Suprapubic skin (tissue), 4 donors: ENCODE measurements around the gene CLECL1. TPM values are rescaled to one million over a fixed set of nuclear protein-coding genes. Genes with fewer than 3 reads are reported as not detected.

Experiments used
- DNase-seq, 2 donors: peaks; one replicate each; pipeline ENCODE4 v3.0.0-alpha.2; 2019; ENCODE audit warnings: low spot score in 2 of 2
- H3K27ac ChIP-seq: fragments of 200-600 bp; sonication (generic); one replicate; pipeline ENCODE4 v1.5.1; 2019
- H3K27me3 ChIP-seq: fragments of 200-600 bp; sonication (generic); one replicate; pipeline ENCODE4 v1.5.1; 2019
- H3K36me3 ChIP-seq: fragments of 200-600 bp; sonication (generic); one replicate; pipeline ENCODE4 v1.5.1; 2019
- H3K4me1 ChIP-seq: fragments of 200-600 bp; sonication (generic); one replicate; pipeline ENCODE4 v1.5.1; 2019
- H3K4me3 ChIP-seq: fragments of 200-600 bp; sonication (generic); one replicate; pipeline ENCODE4 v1.5.1; 2019; ENCODE audit warnings: mild to moderate bottlenecking
- H3K9me3 ChIP-seq: fragments of 200-600 bp; sonication (generic); one replicate; pipeline ENCODE4 v1.5.1; 2019
- EP300 ChIP-seq: sonication (generic); formaldehyde crosslinking; IDR thresholded peaks from one replicate; pipeline ENCODE4 v1.6.1; 2017; ENCODE audit warnings: antibody characterized with exemption
- POLR2A ChIP-seq, 2 donors: fragments of 450-650 bp; IDR thresholded peaks; one replicate each; pipeline ENCODE4 v1.6.1; 2017; ENCODE audit warnings: antibody characterized with exemption in 2 of 2, mild to moderate bottlenecking in 2 of 2, moderate library complexity in 2 of 2
- POLR2AphosphoS5 ChIP-seq, 3 donors: sonication (generic); formaldehyde crosslinking; IDR thresholded peaks; one replicate each; pipeline ENCODE4 v1.6.1; 2017; ENCODE audit warnings: antibody characterized with exemption in 3 of 3
- WGBS: methylation state at CpG from one replicate; pipeline ENCODE4 v1.1.5; 2018; 5-methylcytosine and 5-hydroxymethylcytosine counted together
- total RNA-seq, 4 donors: library from RNA; depleted of rRNA; stranded (reverse); fragments of >200 nt; gene quantifications; one replicate each; pipeline ENCODE4 v1.1.0, GENCODE V29; 2016
- TF ChIP-seq, protein P1 (sequence below), 2 donors: fragments of 200-600 bp in 1 of 2; fragments of 450-650 bp in 1 of 2; sonication (generic) in 1 of 2; IDR thresholded peaks; one replicate each; pipeline ENCODE4 v1.5.1; 2016 to 2019; ENCODE audit warnings: antibody characterized with exemption in 2 of 2, mild to moderate bottlenecking in 1 of 2, moderate library complexity in 1 of 2

CLECL1 gene
- total RNA-seq, 4 donors from 2014 or later: not detected

DNA sequence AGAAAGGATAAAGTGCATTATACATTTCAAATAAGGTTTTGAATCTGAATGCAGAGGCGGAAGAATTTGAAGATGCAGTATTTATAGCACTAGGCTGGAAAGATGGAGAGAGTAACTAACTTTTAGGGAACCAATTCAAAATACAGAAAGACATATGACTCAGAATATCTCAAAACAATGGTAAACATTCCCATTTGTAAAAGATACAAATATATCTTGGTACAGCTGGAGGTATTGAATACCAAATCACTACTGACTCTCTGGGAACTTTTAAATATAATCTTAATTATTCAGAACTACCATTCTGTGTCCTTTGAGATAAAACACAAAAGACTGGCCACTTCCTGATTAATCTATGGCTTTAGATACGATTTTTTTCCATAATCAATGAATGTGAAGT, 22.7 kb upstream of the CLECL1 start:
- 76% methylated on average over 2 of the region's 2 CpGs for WGBS
- TF ChIP-seq, protein P1, sequence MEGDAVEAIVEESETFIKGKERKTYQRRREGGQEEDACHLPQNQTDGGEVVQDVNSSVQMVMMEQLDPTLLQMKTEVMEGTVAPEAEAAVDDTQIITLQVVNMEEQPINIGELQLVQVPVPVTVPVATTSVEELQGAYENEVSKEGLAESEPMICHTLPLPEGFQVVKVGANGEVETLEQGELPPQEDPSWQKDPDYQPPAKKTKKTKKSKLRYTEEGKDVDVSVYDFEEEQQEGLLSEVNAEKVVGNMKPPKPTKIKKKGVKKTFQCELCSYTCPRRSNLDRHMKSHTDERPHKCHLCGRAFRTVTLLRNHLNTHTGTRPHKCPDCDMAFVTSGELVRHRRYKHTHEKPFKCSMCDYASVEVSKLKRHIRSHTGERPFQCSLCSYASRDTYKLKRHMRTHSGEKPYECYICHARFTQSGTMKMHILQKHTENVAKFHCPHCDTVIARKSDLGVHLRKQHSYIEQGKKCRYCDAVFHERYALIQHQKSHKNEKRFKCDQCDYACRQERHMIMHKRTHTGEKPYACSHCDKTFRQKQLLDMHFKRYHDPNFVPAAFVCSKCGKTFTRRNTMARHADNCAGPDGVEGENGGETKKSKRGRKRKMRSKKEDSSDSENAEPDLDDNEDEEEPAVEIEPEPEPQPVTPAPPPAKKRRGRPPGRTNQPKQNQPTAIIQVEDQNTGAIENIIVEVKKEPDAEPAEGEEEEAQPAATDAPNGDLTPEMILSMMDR (IDR thresholded peaks at IDR 0.05): no peak
- no peak for TF ChIP-seq EP300
- TF ChIP-seq POLR2A (IDR thresholded peaks at IDR 0.05): no peak
- no peak for TF ChIP-seq POLR2AphosphoS5 (IDR thresholded peaks at IDR 0.05)
- no peak for DNase-seq
- Histone ChIP-seq H3K4me3 (no peak overlapping the region), H3K4me1 (peaks cover 6% of the 10 kb centered on the region), H3K36me3 (no peaks in the 10 kb centered on the region), H3K9me3 (no peaks in the 10 kb centered on the region), H3K27ac (no peak overlapping the region), H3K27me3 (no peaks in the 10 kb centered on the region)

DNA sequence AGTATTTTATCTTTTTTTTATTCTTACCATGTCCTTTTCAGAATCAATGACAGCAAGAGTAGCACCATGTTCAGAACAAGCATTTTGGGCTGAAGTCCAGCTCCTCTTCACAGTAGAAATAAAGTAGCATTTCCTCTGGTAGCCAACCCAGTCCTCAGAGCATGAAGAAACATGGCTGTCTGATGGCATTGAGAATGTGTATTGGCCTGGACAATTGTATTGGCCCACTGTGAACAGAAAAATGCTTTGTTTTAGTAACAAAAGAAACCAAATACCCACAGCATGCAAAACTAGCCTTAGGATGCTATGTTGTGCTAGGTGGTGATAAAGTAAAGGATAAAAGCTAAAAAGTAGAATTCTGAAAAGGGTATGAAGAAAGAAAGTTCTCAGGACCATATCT, 22.1 kb upstream of the CLECL1 start:
- Histone ChIP-seq H3K27me3 (no peaks in the 10 kb centered on the region), H3K36me3 (no peaks in the 10 kb centered on the region), H3K4me3 (no peak overlapping the region), H3K9me3 (no peaks in the 10 kb centered on the region), H3K4me1 (peaks cover 7% of the 10 kb centered on the region), H3K27ac (no peak overlapping the region)
- DNase-seq: no peak
- TF ChIP-seq, protein P1 (IDR thresholded peaks at IDR 0.05): no peak
- TF ChIP-seq POLR2A (IDR thresholded peaks at IDR 0.05) (no peak), POLR2AphosphoS5 (IDR thresholded peaks at IDR 0.05) (no peak), EP300 (no peak)

DNA sequence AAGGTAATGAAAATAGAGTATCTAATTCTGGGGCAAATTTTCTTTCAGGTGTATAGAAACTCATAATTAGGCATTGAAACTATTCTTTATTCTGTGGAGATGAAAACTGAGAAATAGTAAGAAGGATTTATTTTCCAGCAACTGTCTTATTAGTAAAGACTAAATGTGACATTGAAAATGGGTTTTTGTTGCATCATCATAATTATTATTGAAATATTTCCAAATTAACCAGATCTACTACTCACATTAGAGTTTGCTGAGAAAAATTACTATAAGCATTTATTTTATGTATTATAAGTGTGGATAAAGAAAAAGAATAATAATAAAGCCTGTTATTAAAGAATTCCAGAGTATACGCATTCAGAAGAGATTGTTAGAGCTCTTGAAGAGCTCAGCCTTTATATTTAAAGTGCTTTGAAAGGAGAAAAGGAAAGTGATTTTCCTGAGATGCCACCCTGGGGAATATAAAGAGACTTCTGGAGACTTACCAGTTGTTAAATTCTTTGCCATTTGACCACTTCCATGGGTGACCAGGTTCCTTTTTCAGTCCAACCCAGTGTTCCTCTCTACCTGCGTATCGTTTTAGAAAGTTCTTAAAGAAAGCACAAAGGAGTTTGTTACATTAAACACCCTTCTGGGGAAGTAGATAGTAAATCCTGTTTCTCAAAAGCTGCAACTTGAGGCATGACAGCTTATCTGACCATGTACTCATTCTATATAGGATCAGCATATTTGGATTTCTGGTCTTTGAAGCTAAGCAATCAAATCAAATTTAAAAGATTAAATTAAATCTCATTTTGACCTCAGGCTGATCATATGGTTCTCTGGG, 21.4 kb upstream of the CLECL1 start:
- Histone ChIP-seq H3K27me3 (no peaks in the 10 kb centered on the region), H3K9me3 (no peaks in the 10 kb centered on the region), H3K36me3 (no peaks in the 10 kb centered on the region), H3K27ac (no peak overlapping the region), H3K4me1 (peaks cover 7% of the 10 kb centered on the region), H3K4me3 (no peak overlapping the region)
- no peak for DNase-seq
- WGBS: 88% methylated on average over 3 of the region's 3 CpGs
- TF ChIP-seq POLR2A (IDR thresholded peaks at IDR 0.05): no peak
- no peak for TF ChIP-seq POLR2AphosphoS5 (IDR thresholded peaks at IDR 0.05)
- no peak for TF ChIP-seq EP300
- TF ChIP-seq, protein P1 (IDR thresholded peaks at IDR 0.05): no peak

DNA sequence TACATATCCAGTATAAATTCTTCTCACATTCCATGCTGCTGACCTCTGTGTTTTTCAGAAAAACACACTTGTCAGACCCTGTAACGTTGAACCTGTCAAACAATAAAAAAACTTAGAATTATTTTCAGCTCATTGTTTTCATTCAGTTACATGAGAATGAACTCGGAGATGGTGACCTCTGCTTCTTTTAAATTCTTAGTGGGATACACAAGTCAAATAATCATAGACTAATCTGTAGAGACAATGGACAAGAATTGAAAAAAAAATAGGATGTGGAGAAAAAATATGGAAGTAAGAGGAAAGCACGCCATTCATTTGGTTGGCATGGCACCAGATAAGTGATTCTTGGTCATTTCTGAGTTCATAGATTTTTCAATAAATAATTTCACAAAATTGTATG, 20.6 kb upstream of the CLECL1 start:
- TF ChIP-seq POLR2A (IDR thresholded peaks at IDR 0.05) (no peak), EP300 (no peak), POLR2AphosphoS5 (IDR thresholded peaks at IDR 0.05) (no peak)
- TF ChIP-seq, protein P1 (IDR thresholded peaks at IDR 0.05): no peak
- Histone ChIP-seq H3K9me3 (no peaks in the 10 kb centered on the region), H3K36me3 (no peaks in the 10 kb centered on the region), H3K27ac (no peak overlapping the region), H3K4me3 (no peak overlapping the region), H3K4me1 (peaks cover 7% of the 10 kb centered on the region), H3K27me3 (no peaks in the 10 kb centered on the region)
- DNase-seq: no peak
- WGBS: 74% methylated on average over 3 of the region's 3 CpGs

DNA sequence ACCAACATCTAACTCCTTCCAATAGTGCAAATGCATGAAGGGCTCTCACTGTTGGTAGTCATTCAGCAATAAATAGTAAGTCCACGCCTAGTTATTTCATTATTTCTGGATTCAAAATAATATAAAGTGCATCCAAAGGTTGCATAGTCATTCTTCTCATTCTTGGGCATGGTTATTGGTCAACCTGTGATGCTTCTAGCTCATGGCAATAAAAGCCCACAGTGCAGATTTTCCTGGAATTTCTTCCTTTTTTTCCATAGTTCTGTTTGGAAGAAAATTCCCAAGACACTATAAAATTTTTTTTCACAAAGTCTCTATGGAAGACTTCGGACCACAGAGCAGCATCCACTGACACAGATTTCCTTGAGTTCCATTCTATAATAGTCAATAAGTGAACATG, 20.2 kb upstream of the CLECL1 start:
- H3K36me3 ChIP-seq: no peaks in the 10 kb centered on the region
- H3K4me3 ChIP-seq: no peak overlapping the region
- no peak for DNase-seq
- no peaks in the 10 kb centered on the region for H3K27me3 ChIP-seq
- H3K9me3 ChIP-seq: no peaks in the 10 kb centered on the region
- TF ChIP-seq, protein P1 (IDR thresholded peaks at IDR 0.05): no peak
- TF ChIP-seq POLR2AphosphoS5 (IDR thresholded peaks at IDR 0.05): no peak
- TF ChIP-seq POLR2A (IDR thresholded peaks at IDR 0.05): no peak
- TF ChIP-seq EP300: no peak
- 80% methylated on average over 2 of the region's 2 CpGs for whole genome bisulfite sequencing
- peaks cover 7% of the 10 kb centered on the region for H3K4me1 ChIP-seq
- H3K27ac ChIP-seq: no peak overlapping the region
